Mucosa of descending colon (tissue), 3 donors: ENCODE measurements around the gene CCL14. TPM values are rescaled to one million over a fixed set of nuclear protein-coding genes. Genes with fewer than 3 reads are reported as not detected.
A peak's percentile ranks its signal among the peaks of the same experiment; 100 is the strongest.

Experiments used
- ATAC-seq: fragments of 200-7000 bp; cut with Tn5 transposase; one replicate; pipeline ENCODE4 v1.9.1; 2020; ENCODE audit warnings: mild to moderate bottlenecking, moderate library complexity
- DNase-seq, 3 donors: peaks; one replicate each; pipeline ENCODE4 v3.0.0-alpha.2; 2020
- H3K36me3 ChIP-seq: fragments of 200-600 bp; one replicate; pipeline ENCODE4 v1.8.0; 2021; ENCODE audit warnings: low read depth, mild to moderate bottlenecking
- H3K4me1 ChIP-seq: fragments of 200-600 bp; one replicate; pipeline ENCODE4 v1.8.0; 2021; ENCODE audit warnings: low read depth, mild to moderate bottlenecking
- H3K4me3 ChIP-seq: fragments of 200-600 bp; one replicate; pipeline ENCODE4 v1.8.0; 2021; ENCODE audit warnings: mild to moderate bottlenecking
- H3K9me3 ChIP-seq: fragments of 200-600 bp; one replicate; pipeline ENCODE4 v1.8.0; 2021; ENCODE audit warnings: mild to moderate bottlenecking
- CTCF ChIP-seq: fragments of 200-600 bp; IDR thresholded peaks from one replicate; pipeline ENCODE4 v1.8.0; 2022; ENCODE audit warnings: antibody characterized with exemption, mild to moderate bottlenecking
- intact Hi-C, 2 donors: fragments of 100-400 bp; cut with DNase I in 1 of 2; cut with micrococcal nuclease in 1 of 2; formaldehyde crosslinking; loops; one replicate each; pipeline versions ENCODE4 v1.11.0 to v1.11.1; 2022; cut with DNase I, micrococcal nuclease
- total RNA-seq, 3 donors: library from RNA; stranded (reverse); fragmentation: NEBNext Ultra II Directional in 2 of 3; extraction: Animal tissue kit (Norgen Biotek cat#: 25700) in 2 of 3; gene quantifications; one replicate each; pipeline versions ENCODE4 v1.2.1 to v1.2.4, GENCODE V29; 2021 to 2023
- donor health status: DM: no; HTN: no; CAD: no; lungs with moderate emphysema.
- donor health status: DM: no; HTN: no; CAD: no.
- donor health status: DM: no; HTN: yes; CAD: no.

CCL14 gene
- total RNA-seq, 3 donors from 2014 or later = 4.0 to 7.2 (median 6.2) TPM

DNA sequence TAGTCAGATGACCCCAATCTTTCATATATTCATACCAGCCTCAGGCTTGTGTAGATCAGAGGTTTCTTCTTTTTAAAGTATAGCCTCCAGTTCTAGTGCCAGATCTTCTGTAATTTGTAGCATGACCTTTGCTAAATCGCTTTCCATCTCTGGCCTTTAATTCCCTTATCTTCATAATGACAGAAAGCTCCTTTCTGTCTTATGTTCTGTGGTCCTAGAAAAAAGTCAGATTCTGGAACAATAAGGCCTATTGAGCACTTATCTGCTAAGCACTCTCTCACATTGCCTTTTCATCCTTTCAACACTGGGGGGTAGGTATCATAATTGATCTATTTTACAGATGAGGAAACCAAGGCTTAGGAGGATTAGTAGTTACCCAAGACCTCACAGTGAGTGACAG, 14.5 kb downstream of the CCL14 start:
- Histone ChIP-seq H3K36me3 (no peaks in the 10 kb centered on the region), H3K4me1 (peaks cover 14% of the 10 kb centered on the region), H3K4me3 (no peak overlapping the region), H3K9me3 (no peaks in the 10 kb centered on the region)
- no peak for DNase-seq
- TF ChIP-seq CTCF = no peak
- ATAC-seq = no peak
- intact Hi-C loops = loop anchor here in 1 of 2 donors (10.0 kb wide), 2 partner anchors 103 to 173 kb away; no protein-coding TSS in a partner anchor

DNA sequence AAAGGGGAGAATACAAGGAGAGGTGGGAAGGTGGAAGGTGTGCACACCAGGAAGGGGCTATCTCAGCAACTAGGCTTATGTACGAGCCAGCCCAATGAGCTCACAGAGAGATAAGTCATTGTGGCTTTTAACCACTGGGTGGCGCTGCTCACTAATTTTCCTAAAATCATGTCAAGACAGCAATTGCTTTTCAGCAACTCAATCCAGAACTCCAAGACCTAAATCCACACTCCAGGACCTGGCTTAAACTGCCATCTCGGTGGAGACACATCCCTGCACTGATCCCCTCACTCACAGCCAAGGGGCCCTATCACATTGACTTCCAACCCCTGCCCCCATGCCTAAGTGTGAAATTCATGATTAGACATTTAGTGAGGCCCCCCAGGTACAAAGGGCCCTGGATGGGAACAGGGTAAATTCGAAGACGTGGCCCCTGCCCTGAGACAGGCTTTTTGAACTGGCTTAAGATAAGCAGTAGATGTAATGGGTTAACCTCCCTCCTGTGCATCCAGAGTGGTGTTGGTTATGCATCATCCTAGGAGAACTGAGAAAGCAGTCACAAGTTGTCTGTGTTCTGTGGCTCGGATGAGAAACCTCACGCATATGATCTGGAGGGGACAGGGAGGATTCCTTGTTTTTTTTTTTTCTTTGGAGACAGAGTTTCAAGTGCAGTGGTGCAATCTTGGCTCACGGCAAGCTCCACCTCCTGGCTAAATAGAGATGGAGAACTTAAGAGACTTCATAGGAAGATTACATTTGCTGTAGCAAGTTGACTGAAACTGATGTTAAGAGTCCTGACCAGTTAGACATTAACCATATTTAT, 16.8 kb downstream of the CCL14 start:
- intact Hi-C loops = loop anchor here in 1 of 2 donors (10.0 kb wide), 2 partner anchors 105 to 175 kb away; no protein-coding TSS in a partner anchor
- no peaks in the 10 kb centered on the region for H3K9me3 ChIP-seq
- DNase-seq = peak in 2 of 3 donors; percentile 59 to 93
- no peak overlapping the region for H3K4me3 ChIP-seq
- peaks cover 12% of the 10 kb centered on the region for H3K4me1 ChIP-seq
- no peaks in the 10 kb centered on the region for H3K36me3 ChIP-seq
- TF ChIP-seq CTCF = peak; percentile 51
- peak; percentile 88 for ATAC-seq

GRCh38 chr17:35968520-35969054, 17.9 kb downstream of the CCL14 start:
- H3K4me1 ChIP-seq = peaks cover 10% of the 10 kb centered on the region
- no peaks in the 10 kb centered on the region for H3K36me3 ChIP-seq
- intact Hi-C loops = no loop called here
- DNase-seq (no peak), ATAC-seq (no peak)
- no peak overlapping the region for H3K4me3 ChIP-seq
- TF ChIP-seq CTCF = no peak
- H3K9me3 ChIP-seq = no peaks in the 10 kb centered on the region

- no peaks in the 10 kb centered on the region for H3K36me3 ChIP-seq
- ATAC-seq (no peak), DNase-seq (no peak)
- no peak for TF ChIP-seq CTCF
- H3K4me3 ChIP-seq = no peak overlapping the region
- H3K4me1 ChIP-seq = peaks cover 2% of the 10 kb centered on the region
- H3K9me3 ChIP-seq = no peaks in the 10 kb centered on the region
- intact Hi-C loops = no loop called here
These were observed 21.3 kb downstream of the CCL14 start for GRCh38 chr17:35965272-35965671.

- Histone ChIP-seq H3K9me3 (no peaks in the 10 kb centered on the region), H3K36me3 (no peaks in the 10 kb centered on the region), H3K4me1 (no peaks in the 10 kb centered on the region), H3K4me3 (no peak overlapping the region)
- ATAC-seq (no peak), DNase-seq (no peak)
- intact Hi-C loops = no loop called here
- TF ChIP-seq CTCF = no peak
These were observed 22.9 kb downstream of the CCL14 start for GRCh38 chr17:35963663-35964062.
